ENCODE data around the gene IFIT1.
"Not testable (repeated sequence)": the region's sequence is repeated elsewhere in the genome, so short reads cannot be mapped to it uniquely, and the experiment has no call there.

Gene IFIT1

GRCh38 chr10:89350631-89351315, 41.6 kb upstream of the IFIT1 start:
- H3K9ac ChIP-seq (ENCODE audit: low read depth in 1 of 2, low read length in 2 of 2), result peak overlapping the region; percentile 9 to 40
- not testable (repeated sequence) for H3K27me3 ChIP-seq (ENCODE audit: control insufficient read depth in 2 of 2, insufficient read depth in 2 of 2, low read length in 2 of 2); H3K9me3 ChIP-seq (ENCODE audit: control insufficient read depth in 2 of 2, low read length in 2 of 2); H3K36me3 ChIP-seq (ENCODE audit: control insufficient read depth in 2 of 2, insufficient read depth in 2 of 2, low read length in 2 of 2)
- peak overlapping the region; percentile 75 to 78 for H3K27ac ChIP-seq (ENCODE audit: low read depth in 2 of 2, low read length in 2 of 2)
- H3K4me3 ChIP-seq (ENCODE audit: low read length in 2 of 2), result peak overlapping the region; percentile 37 to 61
- peaks cover 17 to 31% of the 10 kb centered on the region in 2 donors for H3K4me1 ChIP-seq (ENCODE audit: control insufficient read depth in 2 of 2, insufficient read depth in 2 of 2, low read length in 2 of 2)

DNA sequence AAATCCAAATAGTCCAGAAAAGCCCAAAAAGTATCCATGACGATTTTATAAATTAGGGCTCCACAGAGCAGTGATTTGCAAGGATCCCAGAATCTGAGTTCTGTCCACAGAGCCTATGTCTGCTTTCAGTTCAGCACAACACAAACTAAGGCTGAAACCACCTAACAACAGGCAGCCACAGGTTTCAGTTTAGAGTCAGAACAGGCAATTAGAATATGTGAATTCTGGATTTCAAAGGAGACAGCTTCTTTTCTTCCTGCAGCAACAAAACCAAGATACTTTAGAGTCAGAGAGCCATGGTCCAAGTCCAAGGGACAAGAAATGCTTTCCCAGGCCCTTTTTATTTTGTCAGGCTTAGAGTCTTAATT, 41.0 kb upstream of the IFIT1 start:
- peak overlapping the region; percentile 37 to 61 for H3K4me3 ChIP-seq (ENCODE audit: low read length in 2 of 2)
- H3K27ac ChIP-seq (ENCODE audit: low read depth in 2 of 2, low read length in 2 of 2), result peak overlapping the region; percentile 75 to 78
- peaks cover 17 to 26% of the 10 kb centered on the region in 2 donors for H3K4me1 ChIP-seq (ENCODE audit: control insufficient read depth in 2 of 2, insufficient read depth in 2 of 2, low read length in 2 of 2)

GRCh38 chr10:89351780-89352597, 40.4 kb upstream of the IFIT1 start:
- Histone ChIP-seq H3K9ac (ENCODE audit: low read depth in 1 of 2, low read length in 2 of 2) (peak overlapping the region; percentile 9 to 40), H3K27ac (ENCODE audit: low read depth in 2 of 2, low read length in 2 of 2) (peak overlapping the region; percentile 75 to 78), H3K27me3 (ENCODE audit: control insufficient read depth in 2 of 2, insufficient read depth in 2 of 2, low read length in 2 of 2) (no peaks in the 10 kb centered on the region), H3K4me1 (ENCODE audit: control insufficient read depth in 2 of 2, insufficient read depth in 2 of 2, low read length in 2 of 2) (peaks cover 17 to 22% of the 10 kb centered on the region in 2 donors), H3K4me3 (ENCODE audit: low read length in 2 of 2) (peak overlapping the region in 1 of 2 donors; percentile 61), H3K9me3 (ENCODE audit: control insufficient read depth in 2 of 2, low read length in 2 of 2) (no peaks in the 10 kb centered on the region), H3K36me3 (ENCODE audit: control insufficient read depth in 2 of 2, insufficient read depth in 2 of 2, low read length in 2 of 2) (no peaks in the 10 kb centered on the region)

More for the DNA sequence above, 41.0 kb upstream of the IFIT1 start:
- H3K9me3 ChIP-seq (ENCODE audit: control insufficient read depth in 2 of 2, low read length in 2 of 2), result no peaks in the 10 kb centered on the region
- H3K9ac ChIP-seq (ENCODE audit: low read depth in 1 of 2, low read length in 2 of 2), result peak overlapping the region; percentile 9 to 40
- H3K36me3 ChIP-seq (ENCODE audit: control insufficient read depth in 2 of 2, insufficient read depth in 2 of 2, low read length in 2 of 2), result no peaks in the 10 kb centered on the region
- no peaks in the 10 kb centered on the region for H3K27me3 ChIP-seq (ENCODE audit: control insufficient read depth in 2 of 2, insufficient read depth in 2 of 2, low read length in 2 of 2)

DNA sequence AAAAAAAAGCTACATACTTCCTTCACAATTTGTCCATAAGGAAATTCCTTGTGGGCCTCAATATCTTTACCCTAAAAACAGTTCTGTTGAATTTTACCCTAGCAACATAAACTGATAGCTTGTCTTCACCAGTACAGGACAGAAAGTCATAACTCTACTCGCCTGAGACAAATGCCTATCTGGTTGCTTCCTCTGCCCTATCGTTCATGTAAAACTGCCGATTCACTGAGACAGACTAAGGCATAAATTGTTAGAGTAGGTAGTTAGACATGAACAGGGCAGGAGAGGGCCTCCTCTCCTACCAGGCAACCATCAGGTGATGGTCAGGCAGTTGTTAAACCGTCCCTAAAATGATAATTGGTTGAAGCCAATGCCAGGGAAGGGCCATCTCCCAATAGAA, 39.6 kb upstream of the IFIT1 start:
- H3K27ac ChIP-seq (ENCODE audit: low read depth in 2 of 2, low read length in 2 of 2), result no peak overlapping the region

DNA sequence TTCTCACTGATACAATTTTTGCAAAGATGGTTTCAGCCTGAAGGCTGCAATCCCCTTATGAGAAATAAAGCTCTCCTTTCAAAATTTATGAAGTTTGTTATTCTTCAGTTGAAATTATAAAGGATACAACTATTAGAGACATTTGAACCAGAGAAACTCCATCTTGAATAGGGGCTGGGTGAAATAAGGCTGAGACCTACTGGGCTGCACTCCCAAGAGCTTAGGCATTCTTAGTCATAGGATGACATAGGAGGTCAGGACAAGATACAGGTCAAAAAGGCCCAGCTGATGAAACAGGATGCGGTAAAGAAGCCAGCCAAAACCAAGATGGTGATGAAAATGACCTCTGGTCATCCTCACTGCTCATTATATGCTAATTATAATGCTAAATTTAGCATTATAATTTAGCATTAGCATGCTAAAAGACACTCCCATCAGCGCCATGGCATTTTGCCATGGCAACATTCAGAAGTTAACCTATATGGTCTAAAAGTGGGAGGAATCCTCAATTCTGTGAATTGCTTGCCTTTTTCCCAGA, 37.0 kb upstream of the IFIT1 start:
- H3K9ac ChIP-seq (ENCODE audit: low read depth in 1 of 2, low read length in 2 of 2), result no peak overlapping the region
- H3K4me1 ChIP-seq (ENCODE audit: control insufficient read depth in 2 of 2, insufficient read depth in 2 of 2, low read length in 2 of 2), result peaks cover 16 to 20% of the 10 kb centered on the region in 2 donors
- H3K4me3 ChIP-seq (ENCODE audit: low read length in 2 of 2), result no peak overlapping the region
- H3K36me3 ChIP-seq (ENCODE audit: control insufficient read depth in 2 of 2, insufficient read depth in 2 of 2, low read length in 2 of 2), result no peaks in the 10 kb centered on the region
- H3K27ac ChIP-seq (ENCODE audit: low read depth in 2 of 2, low read length in 2 of 2), result no peak overlapping the region
- no peaks in the 10 kb centered on the region for H3K9me3 ChIP-seq (ENCODE audit: control insufficient read depth in 2 of 2, low read length in 2 of 2)
- no peaks in the 10 kb centered on the region for H3K27me3 ChIP-seq (ENCODE audit: control insufficient read depth in 2 of 2, insufficient read depth in 2 of 2, low read length in 2 of 2)

More for the DNA sequence above, 39.6 kb upstream of the IFIT1 start:
- no peaks in the 10 kb centered on the region for H3K36me3 ChIP-seq (ENCODE audit: control insufficient read depth in 2 of 2, insufficient read depth in 2 of 2, low read length in 2 of 2)
- no peak overlapping the region for H3K9ac ChIP-seq (ENCODE audit: low read depth in 1 of 2, low read length in 2 of 2)
- no peaks in the 10 kb centered on the region for H3K9me3 ChIP-seq (ENCODE audit: control insufficient read depth in 2 of 2, low read length in 2 of 2)
- H3K4me3 ChIP-seq (ENCODE audit: low read length in 2 of 2), result no peak overlapping the region
- peaks cover 17 to 22% of the 10 kb centered on the region in 2 donors for H3K4me1 ChIP-seq (ENCODE audit: control insufficient read depth in 2 of 2, insufficient read depth in 2 of 2, low read length in 2 of 2)
- H3K27me3 ChIP-seq (ENCODE audit: control insufficient read depth in 2 of 2, insufficient read depth in 2 of 2, low read length in 2 of 2), result no peaks in the 10 kb centered on the region

- H3K9ac ChIP-seq (ENCODE audit: low read depth in 1 of 2, low read length in 2 of 2), result no peak overlapping the region
- H3K4me1 ChIP-seq (ENCODE audit: control insufficient read depth in 2 of 2, insufficient read depth in 2 of 2, low read length in 2 of 2), result peaks cover 4% of the 10 kb centered on the region in 2 donors
- H3K4me3 ChIP-seq (ENCODE audit: low read length in 2 of 2), result no peak overlapping the region
- H3K27ac ChIP-seq (ENCODE audit: low read depth in 2 of 2, low read length in 2 of 2), result no peak overlapping the region
- H3K36me3 ChIP-seq (ENCODE audit: control insufficient read depth in 2 of 2, insufficient read depth in 2 of 2, low read length in 2 of 2), result no peaks in the 10 kb centered on the region
- H3K9me3 ChIP-seq (ENCODE audit: control insufficient read depth in 2 of 2, low read length in 2 of 2), result no peaks in the 10 kb centered on the region
- no peaks in the 10 kb centered on the region for H3K27me3 ChIP-seq (ENCODE audit: control insufficient read depth in 2 of 2, insufficient read depth in 2 of 2, low read length in 2 of 2)
These were observed 35.3 kb upstream of the IFIT1 start for GRCh38 chr10:89357096-89357495.

- H3K9ac ChIP-seq (ENCODE audit: low read depth in 1 of 2, low read length in 2 of 2), result no peak overlapping the region
- H3K4me3 ChIP-seq (ENCODE audit: low read length in 2 of 2), result no peak overlapping the region
- H3K27ac ChIP-seq (ENCODE audit: low read depth in 2 of 2, low read length in 2 of 2), result no peak overlapping the region
- no peaks in the 10 kb centered on the region for H3K36me3 ChIP-seq (ENCODE audit: control insufficient read depth in 2 of 2, insufficient read depth in 2 of 2, low read length in 2 of 2)
- H3K27me3 ChIP-seq (ENCODE audit: control insufficient read depth in 2 of 2, insufficient read depth in 2 of 2, low read length in 2 of 2), result no peaks in the 10 kb centered on the region
- H3K9me3 ChIP-seq (ENCODE audit: control insufficient read depth in 2 of 2, low read length in 2 of 2), result no peaks in the 10 kb centered on the region
- no peaks in the 10 kb centered on the region for H3K4me1 ChIP-seq (ENCODE audit: control insufficient read depth in 2 of 2, insufficient read depth in 2 of 2, low read length in 2 of 2)
These were observed 34.4 kb upstream of the IFIT1 start for GRCh38 chr10:89357975-89358374.

DNA sequence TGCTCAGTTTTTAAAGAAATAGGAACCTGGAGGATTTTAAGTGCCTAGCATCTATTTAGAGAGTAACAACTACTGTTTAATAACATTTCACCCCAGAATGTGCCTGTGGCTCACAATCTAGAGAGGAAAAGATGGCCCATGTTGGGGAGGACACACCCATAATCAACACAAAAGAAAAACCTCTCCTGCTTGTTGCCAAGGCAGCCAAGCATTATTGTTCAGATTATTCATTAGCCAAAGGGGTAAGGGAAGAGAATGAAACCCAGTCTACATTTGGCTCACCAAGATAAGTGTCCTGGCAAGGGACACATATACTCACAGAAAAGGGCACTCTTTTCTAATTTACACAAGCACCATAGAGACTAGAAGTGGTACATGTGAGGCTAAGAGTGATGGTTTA, 32.3 kb upstream of the IFIT1 start:
- no peaks in the 10 kb centered on the region for H3K36me3 ChIP-seq (ENCODE audit: control insufficient read depth in 2 of 2, insufficient read depth in 2 of 2, low read length in 2 of 2)
- H3K9ac ChIP-seq (ENCODE audit: low read depth in 1 of 2, low read length in 2 of 2), result no peak overlapping the region
- H3K27ac ChIP-seq (ENCODE audit: low read depth in 2 of 2, low read length in 2 of 2), result no peak overlapping the region
- H3K9me3 ChIP-seq (ENCODE audit: control insufficient read depth in 2 of 2, low read length in 2 of 2), result no peaks in the 10 kb centered on the region
- H3K27me3 ChIP-seq (ENCODE audit: control insufficient read depth in 2 of 2, insufficient read depth in 2 of 2, low read length in 2 of 2), result no peaks in the 10 kb centered on the region
- no peak overlapping the region for H3K4me3 ChIP-seq (ENCODE audit: low read length in 2 of 2)
- H3K4me1 ChIP-seq (ENCODE audit: control insufficient read depth in 2 of 2, insufficient read depth in 2 of 2, low read length in 2 of 2), result no peaks in the 10 kb centered on the region

- Histone ChIP-seq H3K27ac (ENCODE audit: low read depth in 2 of 2, low read length in 2 of 2) (no peak overlapping the region), H3K4me1 (ENCODE audit: control insufficient read depth in 2 of 2, insufficient read depth in 2 of 2, low read length in 2 of 2) (no peaks in the 10 kb centered on the region), H3K9ac (ENCODE audit: low read depth in 1 of 2, low read length in 2 of 2) (no peak overlapping the region), H3K4me3 (ENCODE audit: low read length in 2 of 2) (no peak overlapping the region), H3K27me3 (ENCODE audit: control insufficient read depth in 2 of 2, insufficient read depth in 2 of 2, low read length in 2 of 2) (no peaks in the 10 kb centered on the region), H3K36me3 (ENCODE audit: control insufficient read depth in 2 of 2, insufficient read depth in 2 of 2, low read length in 2 of 2) (no peaks in the 10 kb centered on the region), H3K9me3 (ENCODE audit: control insufficient read depth in 2 of 2, low read length in 2 of 2) (no peaks in the 10 kb centered on the region)
These were observed 29.5 kb upstream of the IFIT1 start for GRCh38 chr10:89362929-89363328.

GRCh38 chr10:89363729-89364442, 28.5 kb upstream of the IFIT1 start:
- Histone ChIP-seq H3K27me3 (ENCODE audit: control insufficient read depth in 2 of 2, insufficient read depth in 2 of 2, low read length in 2 of 2) (no peaks in the 10 kb centered on the region), H3K9me3 (ENCODE audit: control insufficient read depth in 2 of 2, low read length in 2 of 2) (no peaks in the 10 kb centered on the region), H3K36me3 (ENCODE audit: control insufficient read depth in 2 of 2, insufficient read depth in 2 of 2, low read length in 2 of 2) (no peaks in the 10 kb centered on the region), H3K9ac (ENCODE audit: low read depth in 1 of 2, low read length in 2 of 2) (no peak overlapping the region), H3K27ac (ENCODE audit: low read depth in 2 of 2, low read length in 2 of 2) (no peak overlapping the region), H3K4me1 (ENCODE audit: control insufficient read depth in 2 of 2, insufficient read depth in 2 of 2, low read length in 2 of 2) (no peaks in the 10 kb centered on the region), H3K4me3 (ENCODE audit: low read length in 2 of 2) (no peak overlapping the region)

All from mucosa of rectum (tissue), 2 donors.